Measurements from ENCODE around the gene MRPS27.

GRCh38 chr5:72292411-72292810 is 27.6 kb downstream of the MRPS27 start:
- TF ChIP-seq YY1 (IDR thresholded peaks at IDR 0.05; ENCODE audit: insufficient read depth, insufficient read length): no peak
- no peak for TF ChIP-seq ZNF274 (IDR thresholded peaks at IDR 0.05; ENCODE audit: low read depth, low read length)
